ENCODE measurements around the gene MDGA2.

DNA sequence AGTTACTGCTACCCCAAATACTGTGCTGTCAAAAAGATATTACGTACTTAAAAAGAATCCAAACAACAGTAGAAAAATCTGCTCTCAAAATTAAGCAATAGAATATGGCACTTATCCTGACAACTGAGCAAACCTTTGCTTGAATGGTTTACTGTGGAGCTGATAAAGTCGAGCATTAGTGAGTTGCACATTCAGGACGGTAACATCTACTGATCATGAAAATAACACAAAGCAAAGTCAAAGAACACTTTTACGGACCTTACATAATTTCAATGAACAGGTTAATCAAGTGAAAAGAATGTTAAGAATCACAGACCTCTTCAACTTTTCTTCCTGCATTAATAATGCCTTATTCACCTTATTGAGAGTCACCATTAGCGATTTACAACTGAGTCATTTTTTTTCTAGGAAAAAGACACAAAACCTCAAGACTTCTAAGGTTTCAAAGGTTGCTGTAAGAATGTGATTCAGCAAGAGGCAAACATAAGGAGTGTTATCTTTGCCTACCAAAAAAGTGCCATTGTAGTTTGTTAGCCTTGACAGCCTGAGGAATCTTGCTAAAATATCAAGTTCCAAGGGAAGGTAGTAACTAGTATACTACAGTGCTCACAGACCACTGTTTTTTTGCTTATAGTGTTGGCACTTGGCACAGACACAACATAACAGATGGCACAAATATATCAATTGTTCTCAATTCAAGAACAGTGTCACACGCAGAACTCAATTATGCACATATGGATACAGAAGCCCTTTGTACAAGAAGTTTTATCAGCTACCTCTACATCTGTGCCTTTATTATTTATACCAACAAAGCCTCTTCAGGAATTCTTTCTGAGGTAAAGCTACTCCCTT lies 689.6 kb downstream of the MDGA2 start:
- TF ChIP-seq, protein P1, sequence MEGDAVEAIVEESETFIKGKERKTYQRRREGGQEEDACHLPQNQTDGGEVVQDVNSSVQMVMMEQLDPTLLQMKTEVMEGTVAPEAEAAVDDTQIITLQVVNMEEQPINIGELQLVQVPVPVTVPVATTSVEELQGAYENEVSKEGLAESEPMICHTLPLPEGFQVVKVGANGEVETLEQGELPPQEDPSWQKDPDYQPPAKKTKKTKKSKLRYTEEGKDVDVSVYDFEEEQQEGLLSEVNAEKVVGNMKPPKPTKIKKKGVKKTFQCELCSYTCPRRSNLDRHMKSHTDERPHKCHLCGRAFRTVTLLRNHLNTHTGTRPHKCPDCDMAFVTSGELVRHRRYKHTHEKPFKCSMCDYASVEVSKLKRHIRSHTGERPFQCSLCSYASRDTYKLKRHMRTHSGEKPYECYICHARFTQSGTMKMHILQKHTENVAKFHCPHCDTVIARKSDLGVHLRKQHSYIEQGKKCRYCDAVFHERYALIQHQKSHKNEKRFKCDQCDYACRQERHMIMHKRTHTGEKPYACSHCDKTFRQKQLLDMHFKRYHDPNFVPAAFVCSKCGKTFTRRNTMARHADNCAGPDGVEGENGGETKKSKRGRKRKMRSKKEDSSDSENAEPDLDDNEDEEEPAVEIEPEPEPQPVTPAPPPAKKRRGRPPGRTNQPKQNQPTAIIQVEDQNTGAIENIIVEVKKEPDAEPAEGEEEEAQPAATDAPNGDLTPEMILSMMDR (IDR thresholded peaks at IDR 0.05): no peak
- TF ChIP-seq POLR2A (IDR thresholded peaks at IDR 0.05): no peak

All from uterus (tissue), 2 donors.